HG02571 (cell line): ENCODE measurements around the gene LRWD1.
"Not testable (repeated sequence)": the region's sequence is repeated elsewhere in the genome, so short reads cannot be mapped to it uniquely, and the experiment has no call there.

Experiments
- ATAC-seq: cut with Tn5 transposase; IDR thresholded peaks from one replicate; pipeline ENCODE4 v1.9.1; 2021; ENCODE audit warnings: mild to moderate bottlenecking, moderate library complexity; ENCODE audit not compliant: unreplicated experiment

Gene LRWD1

DNA sequence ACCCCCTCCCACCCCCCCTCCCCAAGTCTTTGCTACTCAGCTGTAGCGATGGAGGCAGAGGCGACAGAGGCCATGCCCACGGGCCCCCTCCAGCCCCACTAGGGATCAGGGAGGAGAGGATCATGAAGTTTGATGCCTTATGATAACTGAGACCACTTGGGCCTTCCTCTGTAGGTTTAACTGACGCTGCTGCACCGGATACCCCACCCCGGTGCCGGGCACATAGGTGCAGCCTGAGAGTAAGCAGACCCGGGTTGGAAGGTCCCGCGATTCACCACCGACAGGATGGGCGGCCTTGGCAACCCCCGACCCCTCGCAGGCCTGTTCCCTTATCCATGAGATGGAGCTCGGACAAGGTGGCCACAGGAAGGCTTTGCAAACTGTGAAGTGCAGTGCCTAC is 29.2 kb downstream of the LRWD1 start:
- not testable (repeated sequence) for ATAC-seq

DNA sequence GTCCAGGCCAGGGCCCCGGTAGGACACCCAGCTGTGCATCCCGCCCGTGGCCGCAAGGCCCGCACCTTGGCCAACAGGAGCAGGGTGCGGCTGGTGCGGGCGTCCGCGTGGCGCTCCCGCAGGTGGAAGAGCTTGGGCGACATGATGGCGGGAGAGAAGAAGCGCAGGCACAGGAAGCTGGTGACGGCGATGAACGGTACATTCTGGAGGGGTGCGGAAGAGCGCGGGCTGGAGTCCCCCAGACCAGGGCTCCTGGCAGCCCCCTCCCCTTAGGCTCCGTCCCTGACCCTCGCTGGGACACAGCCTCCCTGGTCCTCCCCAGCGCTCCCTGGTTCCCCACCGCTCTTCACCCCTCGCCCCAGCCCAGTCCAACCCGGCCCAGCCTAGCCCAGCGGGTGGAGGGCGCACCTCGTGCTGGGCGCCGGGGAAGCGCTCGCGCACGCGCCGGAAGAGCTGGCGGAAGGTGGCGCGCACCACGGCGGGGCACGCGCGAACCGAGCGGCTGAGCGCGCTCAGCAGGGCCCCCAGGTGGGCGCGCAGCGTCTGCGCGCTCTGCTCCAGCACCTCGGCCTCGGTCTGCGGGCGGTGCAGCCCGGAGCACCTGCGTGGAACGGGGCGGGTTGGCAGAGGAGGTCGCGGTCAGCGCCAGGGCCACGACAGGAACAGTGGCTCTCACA is 29.8 kb downstream of the LRWD1 start:
- ATAC-seq, result peak; percentile 47

DNA sequence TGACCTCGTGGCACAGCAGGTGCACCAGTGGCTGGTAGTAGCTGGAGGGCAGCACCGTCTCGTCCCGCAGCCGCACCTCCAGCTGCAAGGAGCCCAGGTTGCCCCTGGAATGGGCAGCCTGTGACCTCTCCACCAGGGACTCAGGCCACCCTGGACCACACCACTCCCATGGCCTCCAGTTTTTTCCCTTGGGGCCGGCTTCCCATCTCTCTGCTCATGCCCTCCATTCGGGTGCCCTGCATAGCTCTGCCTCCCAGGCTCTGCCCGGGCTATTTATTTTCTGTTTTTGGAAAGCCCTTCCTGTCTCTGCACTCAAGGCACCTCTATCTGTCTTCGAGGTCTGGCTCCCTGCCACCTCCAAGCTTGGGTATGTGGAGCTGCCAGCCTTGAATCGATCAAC is 32.1 kb downstream of the LRWD1 start:
- ATAC-seq, result not testable (repeated sequence)

DNA sequence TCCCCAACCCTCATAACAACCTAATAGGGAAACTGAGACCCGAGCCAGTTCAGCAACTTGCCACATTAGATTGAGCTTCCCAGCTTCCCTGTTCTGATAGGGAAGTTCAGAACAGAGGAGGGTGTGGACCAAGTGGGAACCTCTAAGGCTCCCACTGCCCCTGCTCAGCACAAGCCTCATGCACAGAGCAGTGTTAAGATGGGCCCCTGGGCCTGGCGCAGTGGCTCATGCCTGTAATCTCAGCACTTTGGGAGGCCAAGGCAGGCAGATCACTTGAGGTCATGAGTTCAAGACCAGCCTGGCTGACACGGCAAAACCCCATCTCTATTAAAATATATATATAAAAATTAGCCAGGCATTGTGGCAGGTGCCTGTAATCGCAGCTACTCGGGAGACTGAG is 32.5 kb downstream of the LRWD1 start:
- not testable (repeated sequence) for ATAC-seq

DNA sequence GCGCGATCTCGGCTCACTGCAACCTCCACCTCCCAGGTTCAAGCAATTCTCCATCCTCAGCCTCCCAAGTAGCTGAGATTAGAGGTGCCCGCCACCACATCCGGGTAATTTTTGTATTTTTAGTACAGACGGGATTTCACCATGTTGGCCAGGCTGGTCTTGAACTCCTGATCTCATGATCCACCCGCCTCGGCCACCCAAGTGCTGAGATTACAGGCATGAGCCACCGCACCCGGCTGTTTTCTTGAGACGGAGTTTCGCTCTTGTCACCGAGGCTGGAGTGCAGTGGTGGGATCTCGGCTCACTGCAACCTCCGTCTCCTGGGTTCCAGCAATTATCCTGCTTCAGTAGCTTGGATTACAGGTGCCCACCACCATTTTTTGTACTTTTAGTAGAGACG is 33.5 kb downstream of the LRWD1 start:
- not testable (repeated sequence) for ATAC-seq

DNA sequence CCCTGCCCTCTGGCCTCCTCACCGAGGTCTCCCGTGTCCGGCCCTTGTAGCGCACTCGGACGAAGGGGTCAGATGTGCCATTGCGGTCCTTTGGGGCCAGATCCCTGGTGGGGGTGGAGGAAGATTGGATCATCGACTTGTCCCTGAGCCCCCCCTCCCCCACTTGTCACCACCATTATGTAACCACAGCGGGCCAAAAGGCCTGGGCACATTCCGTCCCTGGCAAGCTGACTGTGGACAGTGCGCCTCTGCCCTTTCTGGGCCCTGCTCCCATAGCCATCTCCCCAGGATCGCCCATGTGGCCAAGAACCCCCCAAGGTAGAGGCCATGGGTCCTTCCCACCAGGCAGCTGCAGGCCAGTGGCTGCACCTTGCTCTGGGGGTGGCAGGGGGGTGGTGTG is 38.4 kb downstream of the LRWD1 start:
- not testable (repeated sequence) for ATAC-seq

DNA sequence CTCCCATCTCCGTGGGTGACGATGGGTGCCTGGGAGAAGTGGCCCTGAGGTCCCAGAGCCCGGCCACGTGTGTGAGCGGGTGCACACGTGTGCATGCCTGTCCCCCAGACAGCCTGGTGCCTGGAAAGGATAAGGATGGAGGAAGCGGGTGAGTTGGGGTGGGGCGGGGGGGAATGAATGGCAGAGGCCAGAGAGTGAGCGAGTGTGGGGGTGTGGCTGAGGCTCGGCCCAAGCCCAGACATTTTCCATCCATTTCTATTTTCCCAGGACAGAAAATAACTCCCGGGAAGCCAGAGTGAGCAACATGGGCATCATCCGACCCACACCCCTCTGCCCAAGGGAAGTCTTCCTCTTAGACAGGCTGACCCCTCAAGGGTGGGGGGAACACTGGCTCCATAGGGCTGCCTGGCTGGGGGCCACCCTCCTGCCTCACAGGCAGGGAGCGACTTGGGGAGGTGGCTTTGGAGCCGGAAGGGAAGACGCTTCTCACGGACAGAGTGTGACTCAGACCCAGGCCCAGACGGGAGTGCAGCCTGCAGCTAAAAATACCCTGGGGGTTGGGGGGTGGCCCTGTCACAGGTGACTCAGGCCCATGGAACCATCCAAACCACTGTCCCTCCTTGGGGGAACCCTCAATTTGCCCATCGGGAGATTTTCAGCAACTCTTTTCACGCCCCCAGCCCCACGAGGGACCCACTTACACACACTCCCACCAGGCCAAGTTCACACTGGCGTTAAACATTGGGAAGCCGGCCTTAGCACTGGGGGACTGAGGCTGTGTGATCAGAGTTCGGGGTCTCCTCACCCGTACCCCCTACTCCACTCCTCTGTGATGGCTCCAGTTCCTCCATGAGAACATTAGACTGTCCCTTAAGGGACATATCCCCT is 40.8 kb downstream of the LRWD1 start:
- not testable (repeated sequence) for ATAC-seq

DNA sequence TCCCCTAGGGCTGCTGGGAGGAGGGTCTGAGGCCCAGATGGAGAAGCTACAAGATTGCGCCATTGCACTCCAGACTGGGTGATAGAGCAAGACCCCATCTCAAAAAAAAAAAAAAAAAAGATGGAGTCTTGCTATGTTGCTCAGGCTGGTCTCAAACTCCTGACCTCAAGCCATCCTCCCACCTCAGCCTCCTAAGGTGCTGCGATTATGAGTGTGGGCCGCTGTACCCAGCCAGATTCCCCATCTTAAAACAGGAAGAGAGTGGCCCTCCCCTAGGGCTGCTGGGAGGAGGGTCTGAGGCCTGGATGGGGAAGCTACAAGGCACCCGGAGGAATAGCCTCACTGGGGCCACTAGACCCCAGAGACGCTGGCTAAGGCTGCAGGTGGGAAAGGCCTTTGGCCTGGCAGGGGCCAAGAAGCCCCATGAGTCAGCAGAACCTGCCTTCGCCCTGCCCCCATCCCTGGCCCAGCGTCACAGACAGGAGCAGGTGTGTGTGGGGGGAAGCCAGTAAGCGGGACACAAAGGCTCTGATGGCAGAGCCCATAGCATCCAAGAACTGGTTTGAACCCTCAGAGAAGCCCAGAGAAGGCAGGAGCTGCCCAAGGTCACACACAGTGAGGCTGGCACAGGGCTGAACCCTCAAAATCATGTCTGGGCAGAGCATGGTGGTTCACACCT is 42.8 kb downstream of the LRWD1 start:
- not testable (repeated sequence) for ATAC-seq

DNA sequence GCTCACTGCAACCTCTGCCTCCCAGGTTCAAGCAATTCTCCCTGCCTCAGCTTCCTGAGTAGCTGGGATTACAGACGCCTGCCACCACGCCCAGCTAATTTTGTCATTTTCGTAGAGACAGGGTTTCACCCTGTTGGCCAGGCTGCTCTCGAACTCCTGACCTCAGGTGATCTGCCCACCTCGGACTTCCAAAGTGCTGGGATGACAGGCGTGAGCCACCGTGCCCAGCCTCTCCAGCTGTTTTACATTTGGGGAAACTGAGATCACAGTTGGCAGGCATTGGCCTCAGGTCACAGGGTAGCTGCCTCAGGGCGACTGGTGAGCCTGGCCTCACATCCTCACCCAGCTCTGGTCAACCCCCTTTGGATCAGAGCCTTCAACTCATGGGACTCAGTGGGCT is 45.8 kb downstream of the LRWD1 start:
- not testable (repeated sequence) for ATAC-seq

DNA sequence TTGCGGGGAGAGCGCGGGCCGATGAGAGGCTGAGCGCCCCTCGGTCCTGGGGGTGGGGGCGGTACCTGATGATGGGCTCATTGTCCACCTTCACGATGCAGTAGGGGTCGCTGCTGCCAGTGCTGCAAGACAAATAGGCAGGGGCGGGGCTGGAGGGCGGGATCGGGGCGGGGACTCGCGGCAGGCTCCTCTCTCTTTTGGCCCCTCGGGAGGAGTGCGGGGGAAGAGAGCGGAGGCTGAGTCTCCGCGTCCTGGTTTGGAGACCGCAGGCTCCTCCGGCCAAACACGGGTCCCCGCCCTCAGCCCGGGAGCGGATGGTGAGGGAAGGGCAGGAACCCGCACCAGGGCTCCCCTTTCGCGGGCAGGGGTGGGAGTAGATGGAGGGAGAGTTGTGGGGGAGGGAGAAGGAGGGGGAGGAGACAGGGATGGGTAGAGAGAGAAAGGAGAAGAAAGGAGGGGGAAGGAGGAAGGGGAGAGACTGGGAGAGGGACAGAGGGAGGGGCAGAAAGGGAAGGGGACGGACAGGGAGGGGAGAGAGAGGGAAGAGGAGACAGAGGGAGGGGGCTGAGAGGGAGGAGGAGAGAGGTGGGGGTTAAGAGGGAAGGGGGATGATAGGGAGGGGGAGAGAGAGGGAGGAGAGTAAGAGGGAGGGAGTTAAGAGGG is 47.2 kb downstream of the LRWD1 start:
- ATAC-seq, result peak; percentile 26

DNA sequence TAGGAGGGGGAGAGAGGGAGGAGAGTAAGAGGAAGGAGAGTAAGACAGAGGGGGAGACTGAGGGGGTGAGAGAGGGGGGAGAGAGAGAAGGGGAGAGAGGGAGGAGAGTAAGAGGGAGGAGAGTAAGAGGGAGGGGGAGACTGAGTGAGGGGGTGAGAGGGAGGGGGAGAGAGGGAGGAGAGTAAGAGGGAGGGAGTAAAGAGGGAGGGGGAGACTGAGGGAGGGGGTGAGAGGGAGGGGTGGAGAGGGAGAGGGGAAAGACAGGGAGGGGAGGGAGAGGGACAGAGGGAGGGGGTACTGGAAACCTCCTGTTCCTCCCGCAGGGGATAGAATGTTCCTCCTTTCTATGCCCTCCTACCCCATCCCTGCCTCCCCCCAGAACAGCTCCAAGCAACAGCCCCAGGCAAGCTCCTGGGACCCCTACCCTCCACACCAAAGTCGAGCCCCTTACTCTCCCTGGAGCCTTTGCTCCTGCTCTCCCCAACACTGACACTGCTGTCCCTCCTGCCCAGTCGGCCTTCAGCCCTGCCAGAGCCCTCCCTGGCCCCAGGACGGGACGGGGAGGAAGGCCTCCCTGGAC is 47.9 kb downstream of the LRWD1 start:
- not testable (repeated sequence) for ATAC-seq

DNA sequence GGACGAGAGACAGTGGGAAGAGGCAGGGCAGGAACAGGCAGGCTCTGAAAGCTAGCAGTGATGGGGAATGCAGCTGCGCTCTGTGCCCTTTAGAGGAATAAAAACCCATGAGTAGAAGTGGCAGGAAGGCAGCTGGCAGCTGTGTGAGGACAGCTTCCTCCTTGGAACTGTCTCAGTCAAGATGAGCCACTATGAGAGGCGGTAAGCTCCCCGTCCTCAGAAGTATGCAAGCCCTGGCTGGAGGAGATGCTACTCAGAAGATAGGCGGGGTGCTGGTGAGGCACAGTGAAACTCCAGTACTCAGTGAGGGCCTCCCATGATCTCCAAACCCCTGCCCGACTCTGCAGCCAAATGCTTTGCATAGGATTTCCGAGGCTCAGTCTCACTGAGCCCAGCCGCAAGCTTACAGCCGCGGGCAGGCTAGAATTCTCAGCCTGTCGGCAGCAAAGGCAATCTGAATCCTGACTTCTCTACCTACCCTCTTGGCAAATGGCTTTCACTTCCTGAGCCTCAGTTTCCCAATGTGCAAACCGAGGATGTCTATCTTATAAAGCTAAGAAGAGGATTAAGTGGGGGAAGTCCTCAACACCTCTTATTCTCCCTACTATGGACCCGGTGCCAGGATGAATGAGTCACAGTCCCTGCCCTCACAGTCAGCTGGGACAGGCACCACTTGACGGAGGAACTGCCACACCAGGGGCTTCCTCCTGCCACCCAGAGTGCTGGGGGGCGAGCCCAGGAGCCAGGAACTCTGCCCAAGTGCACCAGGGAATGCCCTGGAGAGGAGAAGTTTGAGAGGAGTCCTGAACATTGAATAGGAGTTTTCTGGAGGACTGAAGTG is 50.3 kb downstream of the LRWD1 start:
- peak; percentile 65 for ATAC-seq

DNA sequence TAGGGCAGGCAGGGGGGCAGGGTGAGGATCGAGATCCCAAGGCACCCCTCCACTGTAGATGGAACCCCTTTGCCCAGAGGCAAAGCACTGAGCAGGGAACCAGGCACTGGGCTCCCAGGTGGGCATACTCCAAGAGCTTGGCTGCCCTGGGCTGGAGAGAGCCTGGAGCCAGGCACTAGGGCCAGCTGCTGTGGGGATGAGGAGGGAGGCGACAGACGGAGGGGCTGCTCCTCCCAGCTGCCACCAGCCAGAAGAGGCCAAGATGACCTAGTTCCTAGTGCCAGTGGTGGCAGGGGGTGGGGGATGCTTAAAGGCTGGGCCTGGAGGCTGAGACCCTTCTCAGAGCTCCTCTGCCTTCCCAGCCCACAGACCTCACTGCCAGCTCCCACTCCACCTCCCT is 51.1 kb downstream of the LRWD1 start:
- ATAC-seq, result not testable (repeated sequence)

DNA sequence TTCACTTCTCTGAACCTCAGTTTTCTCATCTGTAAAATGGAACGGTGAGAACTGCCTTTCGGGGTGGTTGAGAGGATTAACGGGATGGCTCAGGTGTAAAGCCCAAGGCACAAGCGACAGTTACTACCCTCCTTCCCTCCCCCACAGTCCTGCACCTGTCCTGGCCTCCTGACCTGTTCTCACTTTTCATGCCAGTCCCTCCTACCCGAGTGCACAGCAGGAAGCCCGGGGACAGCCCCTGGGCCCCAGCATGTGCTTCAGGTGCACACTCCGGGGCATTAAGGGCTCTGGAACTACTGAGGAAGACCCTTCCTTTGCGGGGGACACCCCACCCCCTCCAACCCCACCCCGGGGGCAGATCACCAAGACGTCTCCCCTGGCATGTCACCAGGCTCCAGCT is 52.2 kb downstream of the LRWD1 start:
- not testable (repeated sequence) for ATAC-seq

DNA sequence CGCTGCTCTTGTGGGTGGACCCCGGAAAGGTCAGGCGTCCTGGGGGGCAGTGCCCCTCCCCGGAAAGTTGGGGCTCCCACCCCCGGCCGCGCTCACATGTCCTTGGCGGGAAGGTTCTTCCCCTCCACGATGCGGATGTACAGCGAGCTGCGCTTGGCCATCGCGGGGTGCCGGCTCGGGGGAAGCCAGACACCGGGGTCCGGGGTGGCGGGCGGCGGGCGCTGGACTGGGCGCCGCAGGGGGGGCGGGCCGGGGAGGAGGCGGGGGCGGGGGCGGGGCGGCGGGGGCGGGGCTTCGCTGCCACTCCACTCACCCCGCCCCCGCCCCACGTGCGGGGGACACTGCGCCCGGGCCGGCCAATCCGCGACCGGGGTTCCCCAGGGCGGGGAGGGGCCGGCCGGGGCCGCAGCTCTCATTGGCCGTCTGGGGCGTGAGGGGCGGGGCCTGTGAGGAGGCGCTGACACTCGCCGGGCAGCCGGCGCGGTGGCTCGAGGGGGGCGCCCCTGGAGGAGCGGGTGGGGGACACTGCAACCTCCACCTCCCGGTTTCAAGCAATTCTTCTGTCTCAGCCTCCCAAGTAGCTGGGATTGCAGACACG is 52.9 kb downstream of the LRWD1 start, which contains the start of gene RASA4B:
TSS of gene RASA4B (minus strand) at position 228 of the 598 bp plus-strand sequence. CDS start at position 161, 67 bp downstream.
- ATAC-seq, result peak; percentile 50

DNA sequence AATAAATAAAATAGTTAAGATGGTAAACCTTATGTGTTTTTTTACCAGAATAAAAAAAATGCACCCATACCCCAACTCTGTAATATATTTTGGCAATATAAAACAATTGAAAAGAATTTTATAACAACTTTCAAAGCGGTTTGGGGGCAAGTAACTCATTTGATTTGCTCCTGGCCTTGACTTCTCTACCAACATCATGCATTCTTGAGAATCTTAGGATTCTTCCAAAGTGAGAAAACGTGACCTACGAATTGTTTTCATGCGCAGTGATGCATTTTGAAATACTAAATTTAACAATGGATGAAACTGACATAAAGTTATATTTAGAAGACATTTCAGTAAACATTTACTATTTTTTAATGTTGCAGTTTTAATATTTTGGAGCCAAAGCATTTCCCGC is 56.0 kb downstream of the LRWD1 start:
- ATAC-seq, result not testable (repeated sequence)
